ENCODE results near the gene RAPGEF2.

DNA sequence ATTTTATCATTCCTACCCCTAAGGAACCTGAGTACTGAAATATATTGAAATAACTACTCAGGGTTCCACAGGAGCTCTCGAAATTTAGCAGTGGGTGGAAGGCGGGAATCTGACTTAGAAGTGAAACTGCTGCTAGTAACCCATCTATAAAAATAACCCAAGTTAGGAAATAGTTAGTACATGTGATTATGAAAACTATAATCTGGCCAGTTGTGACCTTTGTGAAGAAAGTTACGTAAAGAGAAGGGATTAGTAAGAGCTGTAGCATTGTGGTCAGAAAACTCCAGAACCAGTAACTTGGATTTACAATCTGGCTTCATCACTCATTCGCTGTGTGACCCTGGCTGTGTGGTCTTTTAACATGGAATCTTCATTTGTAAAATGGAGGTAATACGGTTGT, 175.5 kb downstream of the RAPGEF2 start:
- TF ChIP-seq EZH2 (IDR thresholded peaks at IDR 0.05; ENCODE audit: low read depth), result no peak
- TF ChIP-seq, protein P1, sequence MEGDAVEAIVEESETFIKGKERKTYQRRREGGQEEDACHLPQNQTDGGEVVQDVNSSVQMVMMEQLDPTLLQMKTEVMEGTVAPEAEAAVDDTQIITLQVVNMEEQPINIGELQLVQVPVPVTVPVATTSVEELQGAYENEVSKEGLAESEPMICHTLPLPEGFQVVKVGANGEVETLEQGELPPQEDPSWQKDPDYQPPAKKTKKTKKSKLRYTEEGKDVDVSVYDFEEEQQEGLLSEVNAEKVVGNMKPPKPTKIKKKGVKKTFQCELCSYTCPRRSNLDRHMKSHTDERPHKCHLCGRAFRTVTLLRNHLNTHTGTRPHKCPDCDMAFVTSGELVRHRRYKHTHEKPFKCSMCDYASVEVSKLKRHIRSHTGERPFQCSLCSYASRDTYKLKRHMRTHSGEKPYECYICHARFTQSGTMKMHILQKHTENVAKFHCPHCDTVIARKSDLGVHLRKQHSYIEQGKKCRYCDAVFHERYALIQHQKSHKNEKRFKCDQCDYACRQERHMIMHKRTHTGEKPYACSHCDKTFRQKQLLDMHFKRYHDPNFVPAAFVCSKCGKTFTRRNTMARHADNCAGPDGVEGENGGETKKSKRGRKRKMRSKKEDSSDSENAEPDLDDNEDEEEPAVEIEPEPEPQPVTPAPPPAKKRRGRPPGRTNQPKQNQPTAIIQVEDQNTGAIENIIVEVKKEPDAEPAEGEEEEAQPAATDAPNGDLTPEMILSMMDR (conservative IDR thresholded peaks at IDR 0.05), result no peak

All from PC-9 (cell line).